NCI-H524 treated with DMSO at 0.1 percent for 48 hours (cell line): ENCODE data around the gene ITPR2.
"Not testable (repeated sequence)": the region's sequence is repeated elsewhere in the genome, so short reads cannot be mapped to it uniquely, and the experiment has no call there.

ENCODE experiments used
- DNase-seq: peaks from one replicate; lab custom pipeline; 2025; lab: John Stamatoyannopoulos, UW

Gene ITPR2

DNA sequence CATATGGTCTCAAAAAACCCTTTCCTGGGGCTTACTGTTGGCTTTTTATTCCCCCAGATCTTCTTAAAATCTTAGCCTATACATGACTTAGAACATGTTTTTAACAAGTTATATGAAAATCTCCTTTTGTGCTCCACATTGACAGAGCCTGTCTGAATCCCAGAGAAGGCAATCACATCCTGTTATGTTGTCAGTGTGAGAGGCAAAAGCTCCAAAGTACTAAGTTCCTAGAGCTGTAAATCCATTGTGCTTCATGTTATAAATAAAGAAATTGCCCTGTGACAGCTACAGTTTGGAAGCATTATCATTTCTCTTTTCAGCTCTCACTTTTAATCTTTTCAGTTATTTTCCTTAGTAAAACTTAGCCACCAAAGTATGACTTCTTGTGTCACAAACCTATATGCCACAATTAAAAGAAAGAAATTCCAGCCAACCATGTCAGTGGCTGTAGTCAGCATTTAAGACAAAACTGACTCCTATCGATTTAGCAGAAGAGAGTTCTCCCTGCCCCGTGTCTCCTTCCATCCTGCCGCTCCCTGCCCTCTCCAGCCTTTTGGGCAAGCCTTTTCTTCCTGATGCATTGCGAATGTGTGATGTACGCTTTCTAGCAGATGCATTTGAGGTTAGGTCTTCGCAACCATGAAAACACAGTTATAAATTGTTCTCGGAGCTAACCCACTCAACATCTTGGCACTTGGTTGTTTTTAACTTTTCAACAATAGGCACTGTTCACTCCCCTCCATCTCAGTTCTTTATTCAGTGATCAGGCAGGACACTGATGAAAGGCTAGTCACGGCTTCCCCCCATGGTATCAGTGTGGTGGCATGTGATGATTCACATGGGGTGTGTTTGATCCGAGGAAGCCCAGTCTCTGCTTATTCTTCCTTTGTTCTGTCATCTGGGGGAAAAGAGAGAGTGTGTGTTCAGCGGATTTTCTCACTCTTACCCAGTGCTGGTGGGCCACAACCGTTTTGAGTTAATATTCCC is 494.1 kb downstream of the ITPR2 start:
- no peak for DNase-seq

DNA sequence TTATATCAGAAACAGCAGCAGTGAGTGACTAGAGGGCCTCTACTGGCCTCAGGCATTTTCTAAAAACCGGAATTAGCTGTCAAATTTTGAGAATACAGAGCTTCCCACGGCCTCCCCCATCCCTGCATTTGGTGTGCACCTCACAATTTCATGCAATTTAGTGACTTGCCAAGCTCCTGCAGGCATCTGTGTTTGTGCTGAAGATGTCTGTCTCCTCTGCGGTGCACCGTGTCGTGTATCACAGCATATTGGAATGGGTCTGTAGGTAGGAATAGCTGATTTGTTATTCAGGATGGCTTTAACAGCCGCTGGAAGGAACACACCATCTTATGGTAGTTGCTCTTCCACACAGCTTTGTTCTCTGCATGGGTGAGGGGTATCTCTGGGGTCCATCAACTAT is 497.3 kb downstream of the ITPR2 start:
- no peak for DNase-seq

DNA sequence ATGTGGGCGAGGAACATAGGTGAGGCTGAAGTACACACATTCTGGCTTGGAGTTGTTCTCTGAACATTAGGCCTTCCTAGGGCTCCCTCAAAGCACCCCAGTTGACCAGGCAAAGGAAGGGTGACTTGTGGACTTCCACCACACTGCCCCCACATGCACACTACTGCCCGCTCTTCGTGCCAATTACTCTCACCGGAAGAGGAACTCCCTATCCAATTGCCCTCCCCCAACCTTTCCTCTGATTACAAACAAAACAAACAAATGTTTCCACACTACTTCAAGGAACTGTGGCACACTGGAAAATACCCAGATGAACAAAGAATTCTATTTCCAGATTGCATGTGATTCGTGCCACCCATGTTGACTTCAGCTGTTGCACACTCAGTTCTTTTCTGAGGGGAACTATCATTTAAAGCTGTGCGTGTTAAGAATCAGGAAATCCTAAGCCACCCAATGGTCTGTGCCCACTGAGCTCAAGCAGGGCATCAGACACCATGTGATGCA is 498.3 kb downstream of the ITPR2 start:
- DNase-seq: no peak

GRCh38 chr12:26331960-26332359 is 501.0 kb downstream of the ITPR2 start:
- DNase-seq: no peak

- no peak for DNase-seq
These were observed 501.9 kb downstream of the ITPR2 start for GRCh38 chr12:26331136-26331535.

- DNase-seq: no peak
These were observed 504.9 kb downstream of the ITPR2 start for GRCh38 chr12:26327975-26328644.

GRCh38 chr12:26323673-26324072 is 509.3 kb downstream of the ITPR2 start:
- no peak for DNase-seq

GRCh38 chr12:26319511-26319910 is 513.5 kb downstream of the ITPR2 start:
- DNase-seq: no peak

DNA sequence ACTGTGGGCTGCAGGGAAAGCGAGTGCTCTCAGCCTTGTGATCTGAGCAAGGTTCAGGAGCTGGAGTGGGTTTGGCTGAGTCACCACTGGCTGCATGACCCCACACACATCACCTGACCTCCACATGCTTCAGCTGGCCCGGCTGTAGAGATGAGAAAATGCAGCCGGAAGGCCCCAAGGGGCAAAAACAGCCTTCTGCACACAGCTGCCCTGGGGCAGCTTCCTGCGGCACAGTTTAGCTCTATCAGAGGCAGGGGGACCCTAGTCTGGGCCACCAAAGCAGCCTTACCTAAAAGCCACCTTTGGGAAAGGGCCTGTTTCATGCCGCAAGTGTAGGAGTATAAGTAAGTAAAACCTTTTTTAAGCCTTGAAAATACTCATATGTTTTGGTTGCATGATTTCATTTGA is 514.3 kb downstream of the ITPR2 start:
- DNase-seq: no peak

DNA sequence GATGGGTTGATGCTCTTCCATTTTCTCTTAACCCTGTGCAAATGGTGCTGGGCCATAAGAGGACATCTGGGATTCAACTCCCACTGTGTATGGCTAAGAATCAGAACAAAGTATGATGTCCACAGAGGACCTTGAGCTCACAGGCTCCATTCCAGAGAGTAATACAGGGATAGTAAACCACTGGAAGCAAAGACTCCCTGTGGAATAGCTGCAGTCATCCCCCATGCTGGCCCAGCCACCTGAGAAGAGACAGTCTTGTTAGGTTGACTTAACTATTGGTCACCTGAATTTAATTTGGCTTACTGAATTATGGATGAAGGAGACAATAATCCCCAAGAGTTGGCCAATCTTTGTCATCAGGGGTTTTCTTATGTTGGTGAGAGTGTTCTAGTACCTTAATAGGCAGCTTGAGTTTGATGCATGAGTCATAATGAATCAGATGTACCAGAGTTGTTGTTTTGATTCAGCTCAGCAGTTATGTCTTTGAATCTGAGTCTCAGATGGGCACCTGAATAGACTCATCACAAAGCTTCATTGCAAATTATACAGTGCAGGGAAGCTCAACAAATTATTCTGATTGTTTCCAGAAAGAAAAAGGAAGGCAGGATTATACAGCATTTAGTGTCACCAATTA is 514.9 kb downstream of the ITPR2 start:
- DNase-seq: no peak

GRCh38 chr12:26314103-26314502 is 518.9 kb downstream of the ITPR2 start:
- not testable (repeated sequence) for DNase-seq

GRCh38 chr12:26310489-26310888 is 522.5 kb downstream of the ITPR2 start:
- not testable (repeated sequence) for DNase-seq

DNA sequence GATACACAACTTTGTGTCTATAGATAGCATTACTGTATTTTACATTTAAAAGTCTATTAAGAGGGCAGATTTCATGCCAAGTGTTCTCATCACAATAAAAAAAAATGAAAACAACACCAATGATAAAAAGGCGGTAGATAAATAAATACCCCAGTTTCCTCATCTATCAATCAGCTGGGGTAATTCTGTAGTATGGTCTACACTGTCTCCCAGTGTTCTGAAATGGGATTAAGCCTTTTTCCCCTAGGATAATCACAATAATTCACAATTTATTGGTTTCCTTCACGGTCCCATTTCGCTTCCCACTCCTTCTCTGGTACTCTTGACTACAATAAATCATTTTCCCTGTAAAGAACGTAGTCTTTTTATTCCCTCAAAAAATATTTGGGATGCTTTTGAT is 523.4 kb downstream of the ITPR2 start:
- no peak for DNase-seq

DNA sequence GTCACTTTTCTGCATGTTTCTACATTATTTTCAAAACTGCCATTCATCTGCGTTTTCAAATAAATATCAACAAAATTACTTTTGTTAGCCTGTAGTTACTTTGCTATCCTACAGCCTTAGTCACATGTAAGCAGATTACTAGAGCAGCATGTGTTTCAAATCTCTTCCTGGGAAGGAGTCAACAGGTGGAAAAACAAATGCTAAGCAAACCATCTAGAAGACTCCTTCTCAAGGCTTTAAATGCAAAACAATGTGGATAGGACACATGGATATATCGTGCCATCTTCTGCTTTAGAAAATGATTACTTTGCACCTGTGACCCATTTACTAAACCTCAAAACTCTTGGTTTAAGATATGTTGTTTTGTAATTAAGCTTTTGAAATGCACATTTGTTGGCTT is 528.7 kb downstream of the ITPR2 start:
- DNase-seq: no peak

DNA sequence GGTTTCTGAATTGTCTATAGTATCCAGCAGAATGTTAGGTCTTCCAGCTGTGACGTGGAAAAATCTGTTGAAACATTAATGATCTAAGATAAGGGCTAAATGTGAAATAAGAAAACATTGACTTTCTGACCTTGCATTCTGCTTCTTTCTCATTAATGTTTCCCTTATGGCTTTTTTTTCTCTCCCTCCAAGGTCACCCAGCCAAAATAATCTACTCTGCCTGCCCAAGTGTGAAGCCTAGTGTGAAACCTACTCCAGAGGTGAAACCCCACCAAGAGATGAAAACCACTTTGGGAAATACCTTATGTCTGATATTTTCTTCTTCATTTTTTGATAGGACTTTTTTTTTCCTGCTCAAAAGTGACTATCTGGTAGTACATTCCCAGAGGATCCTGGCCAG is 529.6 kb downstream of the ITPR2 start:
- no peak for DNase-seq

GRCh38 chr12:26302776-26303175 is 530.2 kb downstream of the ITPR2 start:
- no peak for DNase-seq

DNA sequence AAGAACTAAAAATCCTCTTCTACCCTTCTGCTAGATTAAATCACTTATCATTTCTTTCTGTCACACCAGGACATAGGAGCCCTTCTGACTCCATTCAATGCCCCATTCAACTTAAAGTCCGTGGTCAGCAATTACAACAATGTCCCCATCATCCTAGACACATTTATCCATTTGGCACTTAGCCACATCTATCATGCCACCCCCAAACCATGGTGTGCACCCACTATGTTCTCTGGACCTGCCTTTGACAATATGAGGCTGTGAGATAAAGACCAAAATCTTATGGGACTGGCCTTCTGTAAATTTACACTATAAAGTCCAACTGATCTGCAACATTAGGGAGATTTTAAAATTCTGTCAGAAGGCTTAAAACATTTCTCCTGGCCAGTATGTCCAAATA is 533.2 kb downstream of the ITPR2 start:
- DNase-seq: no peak

DNA sequence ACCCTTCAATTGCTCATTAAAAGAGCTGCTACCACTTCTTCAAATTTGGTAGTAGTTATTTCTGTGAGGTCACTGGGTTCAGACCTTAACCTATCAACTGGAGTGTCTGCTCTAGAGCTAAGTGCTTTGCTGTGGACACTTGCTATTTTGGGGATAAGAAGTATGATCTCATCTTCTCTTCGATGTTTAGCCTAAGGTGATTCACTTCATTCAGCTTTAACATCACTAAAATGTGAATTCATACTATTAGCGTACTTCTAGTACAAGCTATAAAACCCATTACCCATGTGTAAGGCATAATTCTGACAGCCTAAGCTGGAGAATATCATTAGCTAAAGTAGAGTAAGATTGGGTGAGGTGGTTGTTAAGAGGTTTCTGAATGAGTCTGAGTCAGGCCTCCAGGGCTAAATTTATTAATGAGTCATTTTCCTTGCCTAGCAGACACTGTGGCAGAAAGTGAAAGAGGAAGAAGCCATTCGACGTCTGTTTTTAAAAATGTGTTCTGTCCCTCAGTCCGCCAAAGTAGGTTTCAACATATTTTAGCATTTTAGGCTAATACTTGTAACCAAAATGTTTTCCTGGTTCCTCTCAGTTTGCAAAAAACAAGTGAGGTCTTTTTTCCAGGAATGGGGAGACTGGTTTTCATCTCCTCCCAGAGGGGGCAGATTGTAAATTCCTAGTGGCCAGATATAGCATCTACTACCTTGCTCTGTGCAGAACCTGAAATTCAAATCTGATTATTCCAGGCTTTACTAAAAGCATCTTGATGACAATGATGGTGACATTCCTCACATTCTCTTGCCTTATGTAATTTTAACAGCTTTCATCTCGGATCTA is 534.0 kb downstream of the ITPR2 start:
- DNase-seq: no peak

- no peak for DNase-seq
These were observed 535.5 kb downstream of the ITPR2 start for GRCh38 chr12:26297396-26298070.

GRCh38 chr12:26295001-26295400 is 538.0 kb downstream of the ITPR2 start:
- DNase-seq: no peak

DNA sequence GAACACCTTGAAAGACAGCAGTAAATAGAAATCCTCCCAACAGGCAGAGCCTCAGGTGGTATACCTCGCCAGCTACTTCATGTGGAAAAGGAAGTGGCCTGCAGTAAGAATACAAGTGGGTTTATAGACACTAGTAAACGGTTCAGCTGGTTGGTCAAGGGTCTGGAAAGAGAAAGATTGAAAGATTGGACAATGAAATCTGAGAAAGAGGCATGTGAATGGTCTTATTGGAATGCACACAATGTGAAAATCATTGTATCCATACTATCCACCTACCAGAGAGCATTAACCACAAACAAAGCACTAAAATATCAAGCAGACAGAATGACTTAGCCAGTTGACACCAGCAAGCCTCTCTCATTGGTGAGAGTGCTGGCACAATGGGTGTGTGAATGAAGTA is 539.4 kb downstream of the ITPR2 start:
- DNase-seq: no peak
